Smooth muscle cell (in vitro differentiated cells): ENCODE measurements around the gene PRDM15. TPM values are rescaled to one million over a fixed set of nuclear protein-coding genes. Genes with fewer than 3 reads are reported as not detected.

Experiments used
- DNase-seq: peaks from one replicate; lab custom pipeline; 2025; ENCODE audit not compliant: unreplicated experiment; lab: John Stamatoyannopoulos, UW
- H2AFZ ChIP-seq: fragments of 200-600 bp; sonication (generic); 2 replicates; pipeline ENCODE4 v1.6.0; 2016; ENCODE audit warnings: antibody characterized with exemption, low read depth, mild to moderate bottlenecking
- H3F3A ChIP-seq: fragments of 200-600 bp; sonication (generic); 2 replicates; pipeline ENCODE4 v1.6.0; 2017; ENCODE audit warnings: antibody characterized with exemption, low read depth
- H3K27ac ChIP-seq: fragments of 200-600 bp; sonication (generic); 2 replicates; pipeline ENCODE4 v1.5.1; 2016; ENCODE audit warnings: low read depth, mild to moderate bottlenecking
- H3K27me3 ChIP-seq: fragments of 200-600 bp; sonication (generic); 2 replicates; pipeline ENCODE4 v1.6.1; 2016; ENCODE audit warnings: low read depth, mild to moderate bottlenecking
- H3K36me3 ChIP-seq: fragments of 200-600 bp; sonication (generic); 2 replicates; pipeline ENCODE4 v1.5.1; 2016; ENCODE audit warnings: low read depth
- H3K4me1 ChIP-seq: fragments of 200-600 bp; sonication (generic); 2 replicates; pipeline ENCODE4 v1.5.1; 2016; ENCODE audit warnings: low read depth
- H3K4me2 ChIP-seq: fragments of 200-600 bp; sonication (generic); 2 replicates; pipeline ENCODE4 v1.6.0; 2016; ENCODE audit warnings: mild to moderate bottlenecking
- H3K4me3 ChIP-seq: fragments of 200-600 bp; sonication (generic); 2 replicates; pipeline ENCODE4 v1.5.1; 2016; ENCODE audit warnings: mild to moderate bottlenecking
- H3K79me2 ChIP-seq: fragments of 200-600 bp; sonication (generic); 2 replicates; pipeline ENCODE4 v1.6.0; 2016; ENCODE audit warnings: low read depth, mild to moderate bottlenecking
- H3K9ac ChIP-seq: fragments of 200-600 bp; sonication (generic); 2 replicates; pipeline ENCODE4 v1.6.0; 2016; ENCODE audit warnings: low read depth
- H3K9me3 ChIP-seq: fragments of 200-600 bp; sonication (generic); replicated peaks from 2 replicates; pipeline ENCODE4 v1.5.1; 2016; ENCODE audit warnings: low read depth
- H4K20me1 ChIP-seq: fragments of 200-600 bp; sonication (generic); 2 replicates; pipeline ENCODE4 v1.6.0; 2016; ENCODE audit warnings: low read depth
- CTCF ChIP-seq: fragments of 200-600 bp; sonication (generic); IDR thresholded peaks from 2 replicates; pipeline ENCODE4 v1.5.1; 2017; ENCODE audit warnings: borderline replicate concordance, mild to moderate bottlenecking, antibody characterized with exemption; ENCODE audit not compliant: insufficient read depth, poor library complexity, severe bottlenecking
- WGBS: methylation state at CpG from one replicate; pipeline ENCODE4 v1.1.7; 2016; ENCODE audit warnings: low lambda C conversion rate; 5-methylcytosine and 5-hydroxymethylcytosine counted together
- polyA plus RNA-seq: library from polyadenylated mRNA; unstranded; fragments of >200 nt; fragmentation: Nextera tagmentation; extraction: Ambion mirVana; gene quantifications from 2 replicates; pipeline ENCODE4 v1.2.1, GENCODE V29; 2016
- total RNA-seq: library from RNA; depleted of rRNA; stranded (reverse); fragments of >200 nt; gene quantifications from 2 replicates; pipeline ENCODE4 v1.2.3, GENCODE V29; 2014

The PRDM15 gene
- total and polyA plus RNA-seq, 2 experiments from 2014 or later, result 2.0 to 6.8 TPM

GRCh38 chr21:41876928-41877652 lies 2.1 kb downstream of the PRDM15 start:
- Histone ChIP-seq H3K36me3 (no peaks in the 10 kb centered on the region), H3K27me3 (no peaks in the 10 kb centered on the region), H3K27ac (no peak overlapping the region), H4K20me1 (no peaks in the 10 kb centered on the region), H3K9me3 (no peaks in the 10 kb centered on the region), H3K4me3 (peak overlapping the region; percentile 88), H3F3A (no peaks in the 10 kb centered on the region), H2AFZ (no peak overlapping the region), H3K9ac (no peak overlapping the region), H3K79me2 (peaks cover 8% of the 10 kb centered on the region), H3K4me2 (peak overlapping the region; percentile 99), H3K4me1 (peaks cover 15% of the 10 kb centered on the region)
- WGBS, result 96% methylated on average over 11 of the region's 11 CpGs
- no peak for DNase-seq
- TF ChIP-seq CTCF, result no peak

- no peak overlapping the region for H3K27ac ChIP-seq
- H3K9ac ChIP-seq, result no peak overlapping the region
- TF ChIP-seq CTCF, result no peak
- no peak overlapping the region for H2AFZ ChIP-seq
- WGBS, result 95% methylated on average over 8 of the region's 8 CpGs
- no peaks in the 10 kb centered on the region for H3K9me3 ChIP-seq
- H3K4me3 ChIP-seq, result no peak overlapping the region
- H3K27me3 ChIP-seq, result no peaks in the 10 kb centered on the region
- no peaks in the 10 kb centered on the region for H4K20me1 ChIP-seq
- no peaks in the 10 kb centered on the region for H3F3A ChIP-seq
- H3K4me1 ChIP-seq, result peaks cover 15% of the 10 kb centered on the region
- H3K36me3 ChIP-seq, result no peaks in the 10 kb centered on the region
- peaks cover 8% of the 10 kb centered on the region for H3K79me2 ChIP-seq
- DNase-seq, result no peak
- H3K4me2 ChIP-seq, result no peak overlapping the region
Measured at GRCh38 chr21:41876396-41876795, 2.7 kb downstream of the PRDM15 start.

- Histone ChIP-seq H2AFZ (no peak overlapping the region), H3K27me3 (no peaks in the 10 kb centered on the region), H3K4me2 (no peak overlapping the region), H3K9me3 (no peaks in the 10 kb centered on the region), H3K36me3 (no peaks in the 10 kb centered on the region), H3K4me3 (no peak overlapping the region), H4K20me1 (no peaks in the 10 kb centered on the region), H3F3A (no peaks in the 10 kb centered on the region), H3K79me2 (peaks cover 8% of the 10 kb centered on the region), H3K4me1 (peaks cover 15% of the 10 kb centered on the region), H3K27ac (no peak overlapping the region), H3K9ac (no peak overlapping the region)
- TF ChIP-seq CTCF, result no peak
- DNase-seq, result no peak
- WGBS, result 96% methylated on average over 8 of the region's 8 CpGs
Measured at GRCh38 chr21:41875086-41875485, 4.1 kb downstream of the PRDM15 start.

GRCh38 chr21:41874611-41875010 lies 4.5 kb downstream of the PRDM15 start:
- H3K27ac ChIP-seq, result no peak overlapping the region
- H3K9me3 ChIP-seq, result no peaks in the 10 kb centered on the region
- no peaks in the 10 kb centered on the region for H3F3A ChIP-seq
- peaks cover 10% of the 10 kb centered on the region for H3K4me1 ChIP-seq
- no peak overlapping the region for H3K9ac ChIP-seq
- H2AFZ ChIP-seq, result no peak overlapping the region
- H3K79me2 ChIP-seq, result peaks cover 8% of the 10 kb centered on the region
- no peak for DNase-seq
- no peaks in the 10 kb centered on the region for H3K27me3 ChIP-seq
- WGBS, result 87% methylated on average over 11 of the region's 11 CpGs
- no peak overlapping the region for H3K4me2 ChIP-seq
- no peaks in the 10 kb centered on the region for H4K20me1 ChIP-seq
- H3K4me3 ChIP-seq, result no peak overlapping the region
- TF ChIP-seq CTCF, result no peak
- H3K36me3 ChIP-seq, result no peaks in the 10 kb centered on the region
